ENCODE results near the gene TRIM43B.
"Not testable (repeated sequence)": the region's sequence is repeated elsewhere in the genome, so short reads cannot be mapped to it uniquely, and the experiment has no call there.

DNA sequence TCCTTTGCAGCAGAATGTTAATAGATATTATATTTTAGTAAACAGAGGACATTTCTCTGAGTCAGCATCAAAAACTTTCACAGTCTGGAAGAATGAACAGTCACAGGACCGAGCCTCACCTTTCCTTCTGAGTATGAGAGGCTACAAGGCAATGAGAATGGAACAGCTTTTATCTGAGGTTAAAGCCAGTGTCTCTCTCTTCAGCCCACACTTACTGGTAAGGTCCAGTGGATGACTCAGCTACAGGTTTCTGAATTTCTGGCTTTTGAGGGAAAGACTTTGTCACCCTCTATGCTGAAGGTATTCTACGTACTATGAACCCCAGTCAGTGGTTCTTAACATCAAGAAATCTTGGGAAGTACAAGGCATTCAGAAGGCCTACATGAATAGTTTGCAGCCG is 9.5 kb downstream of the TRIM43B start:
- TF ChIP-seq, protein P1, sequence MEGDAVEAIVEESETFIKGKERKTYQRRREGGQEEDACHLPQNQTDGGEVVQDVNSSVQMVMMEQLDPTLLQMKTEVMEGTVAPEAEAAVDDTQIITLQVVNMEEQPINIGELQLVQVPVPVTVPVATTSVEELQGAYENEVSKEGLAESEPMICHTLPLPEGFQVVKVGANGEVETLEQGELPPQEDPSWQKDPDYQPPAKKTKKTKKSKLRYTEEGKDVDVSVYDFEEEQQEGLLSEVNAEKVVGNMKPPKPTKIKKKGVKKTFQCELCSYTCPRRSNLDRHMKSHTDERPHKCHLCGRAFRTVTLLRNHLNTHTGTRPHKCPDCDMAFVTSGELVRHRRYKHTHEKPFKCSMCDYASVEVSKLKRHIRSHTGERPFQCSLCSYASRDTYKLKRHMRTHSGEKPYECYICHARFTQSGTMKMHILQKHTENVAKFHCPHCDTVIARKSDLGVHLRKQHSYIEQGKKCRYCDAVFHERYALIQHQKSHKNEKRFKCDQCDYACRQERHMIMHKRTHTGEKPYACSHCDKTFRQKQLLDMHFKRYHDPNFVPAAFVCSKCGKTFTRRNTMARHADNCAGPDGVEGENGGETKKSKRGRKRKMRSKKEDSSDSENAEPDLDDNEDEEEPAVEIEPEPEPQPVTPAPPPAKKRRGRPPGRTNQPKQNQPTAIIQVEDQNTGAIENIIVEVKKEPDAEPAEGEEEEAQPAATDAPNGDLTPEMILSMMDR (IDR thresholded peaks at IDR 0.05; ENCODE audit: low read depth, low read length) = not testable (repeated sequence)
- not testable (repeated sequence) for TF ChIP-seq EZH2phosphoT487 (IDR thresholded peaks at IDR 0.05; ENCODE audit: low read depth)
